Muscle of back (tissue), 11 donors: Measurements from ENCODE around the gene RAVER1. TPM values are rescaled to one million over a fixed set of nuclear protein-coding genes. Genes with fewer than 3 reads are reported as not detected.
"Not testable (repeated sequence)": the region's sequence is repeated elsewhere in the genome, so short reads cannot be mapped to it uniquely, and the experiment has no call there.

ENCODE experiments used
- DNase-seq, 3 donors: peaks; one replicate each; pipeline versions ENCODE4 v3.0.0 to v3.0.0-alpha.2; 2013
- polyA plus RNA-seq, 10 donors: library from polyadenylated mRNA; unstranded; fragments of 120-200 nt; gene quantifications; one replicate each; pipeline ENCODE4 v1.2.1, GENCODE V29; 2013; ENCODE audit not compliant: insufficient read length in 10 of 10

Gene RAVER1
- polyA plus RNA-seq, 10 donors: 9.4 to 21.1 (median 15.0) TPM

DNA sequence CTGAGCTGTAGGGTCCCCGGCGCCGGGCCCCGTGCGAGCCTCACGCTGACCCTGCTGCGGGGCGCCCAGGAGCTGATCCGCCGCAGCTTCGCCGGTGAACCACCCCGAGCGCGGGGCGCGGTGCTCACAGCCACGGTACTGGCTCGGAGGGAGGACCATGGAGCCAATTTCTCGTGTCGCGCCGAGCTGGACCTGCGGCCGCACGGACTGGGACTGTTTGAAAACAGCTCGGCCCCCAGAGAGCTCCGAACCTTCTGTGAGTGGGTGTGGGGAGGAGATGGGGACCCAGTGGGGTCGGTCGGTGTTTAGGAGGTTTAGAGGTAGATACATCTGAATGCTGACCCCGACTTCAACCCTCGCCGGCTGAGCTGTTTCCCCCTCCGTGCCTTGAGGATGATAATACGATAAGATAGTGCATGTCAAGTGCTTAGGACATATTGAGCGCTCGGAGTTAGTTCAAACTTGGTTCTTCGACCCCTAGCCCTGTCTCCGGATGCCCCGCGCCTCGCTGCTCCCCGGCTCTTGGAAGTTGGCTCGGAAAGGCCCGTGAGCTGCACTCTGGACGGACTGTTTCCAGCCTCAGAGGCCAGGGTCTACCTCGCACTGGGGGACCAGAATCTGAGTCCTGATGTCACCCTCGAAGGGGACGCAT is 41.6 kb downstream of the RAVER1 start:
- peak in 1 of 3 donors; percentile 37 for DNase-seq

DNA sequence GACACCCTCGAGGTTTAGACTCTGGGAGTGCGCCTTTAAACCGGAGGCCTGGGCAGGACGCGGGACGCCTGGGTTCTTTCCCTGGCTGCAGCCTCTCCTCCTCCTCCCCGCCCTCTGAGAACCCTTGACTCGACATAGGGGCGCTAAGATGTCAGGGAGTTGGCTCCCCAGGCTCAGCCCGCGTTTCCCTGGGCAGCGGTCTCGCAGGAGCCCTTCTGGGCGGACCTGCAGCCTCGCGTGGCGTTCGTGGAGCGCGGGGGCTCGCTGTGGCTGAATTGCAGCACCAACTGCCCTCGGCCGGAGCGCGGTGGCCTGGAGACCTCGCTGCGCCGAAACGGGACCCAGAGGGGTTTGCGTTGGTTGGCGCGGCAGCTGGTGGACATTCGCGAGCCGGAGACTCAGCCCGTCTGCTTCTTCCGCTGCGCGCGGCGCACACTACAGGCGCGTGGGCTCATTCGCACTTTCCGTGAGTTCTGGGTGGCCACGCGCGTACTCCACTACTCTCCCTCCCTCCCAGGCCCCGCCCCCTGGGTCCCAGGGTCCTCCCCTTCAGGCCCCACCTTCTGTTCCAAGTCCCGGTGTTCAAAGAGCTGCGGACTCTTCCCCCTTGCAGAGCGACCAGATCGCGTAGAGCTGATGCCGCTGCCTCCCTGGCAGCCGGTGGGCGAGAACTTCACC is 42.3 kb downstream of the RAVER1 start:
- peak in 1 of 3 donors; percentile 62 for DNase-seq

- DNase-seq: peak in 1 of 3 donors; percentile 38
Observed at GRCh38 chr19:10290357-10290875, 42.9 kb downstream of the RAVER1 start.

GRCh38 chr19:10289836-10290356 is 43.4 kb downstream of the RAVER1 start, which contains the start of gene ICAM5:
Gene ICAM5, plus strand, starts transcription at chr19:10289952. Its CDS starts 92 bp downstream, at chr19:10290044.
- DNase-seq: no peak

DNA sequence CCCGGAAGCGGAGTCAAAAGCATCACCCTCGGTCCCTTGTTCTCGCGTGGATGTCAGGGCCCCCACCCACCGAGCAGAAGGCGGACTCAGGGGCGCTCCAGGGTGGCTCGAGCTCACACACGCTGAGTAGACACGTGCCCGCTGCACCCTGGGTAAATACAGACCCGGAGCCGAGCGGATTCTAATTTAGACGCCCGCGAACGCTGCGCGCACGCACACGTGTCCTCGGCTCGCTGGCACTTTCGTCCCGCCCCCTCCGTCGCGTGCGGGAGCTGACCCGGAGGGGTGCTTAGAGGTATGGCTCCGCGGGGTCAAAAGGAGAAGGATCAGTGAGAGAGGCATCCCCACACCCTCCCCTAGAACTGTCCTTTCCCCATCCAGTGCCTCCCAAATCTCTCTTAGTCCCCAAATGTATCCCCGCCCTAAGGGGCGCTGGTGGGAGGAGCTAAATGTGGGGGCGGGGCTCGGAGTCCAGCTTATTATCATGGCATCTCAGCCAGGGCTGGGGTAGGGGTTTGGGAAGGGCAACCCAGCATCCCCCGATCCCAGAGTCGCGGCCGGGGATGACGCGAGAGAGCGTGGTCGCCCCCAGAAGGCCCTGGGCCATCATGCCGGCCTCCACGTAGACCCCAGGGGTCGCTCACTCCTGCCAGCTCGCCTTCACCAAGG is 44.0 kb downstream of the RAVER1 start:
- DNase-seq: peak in 1 of 3 donors; percentile 39

- DNase-seq: peak in 1 of 3 donors; percentile 57
Observed at GRCh38 chr19:10288662-10289166, 44.6 kb downstream of the RAVER1 start.

DNA sequence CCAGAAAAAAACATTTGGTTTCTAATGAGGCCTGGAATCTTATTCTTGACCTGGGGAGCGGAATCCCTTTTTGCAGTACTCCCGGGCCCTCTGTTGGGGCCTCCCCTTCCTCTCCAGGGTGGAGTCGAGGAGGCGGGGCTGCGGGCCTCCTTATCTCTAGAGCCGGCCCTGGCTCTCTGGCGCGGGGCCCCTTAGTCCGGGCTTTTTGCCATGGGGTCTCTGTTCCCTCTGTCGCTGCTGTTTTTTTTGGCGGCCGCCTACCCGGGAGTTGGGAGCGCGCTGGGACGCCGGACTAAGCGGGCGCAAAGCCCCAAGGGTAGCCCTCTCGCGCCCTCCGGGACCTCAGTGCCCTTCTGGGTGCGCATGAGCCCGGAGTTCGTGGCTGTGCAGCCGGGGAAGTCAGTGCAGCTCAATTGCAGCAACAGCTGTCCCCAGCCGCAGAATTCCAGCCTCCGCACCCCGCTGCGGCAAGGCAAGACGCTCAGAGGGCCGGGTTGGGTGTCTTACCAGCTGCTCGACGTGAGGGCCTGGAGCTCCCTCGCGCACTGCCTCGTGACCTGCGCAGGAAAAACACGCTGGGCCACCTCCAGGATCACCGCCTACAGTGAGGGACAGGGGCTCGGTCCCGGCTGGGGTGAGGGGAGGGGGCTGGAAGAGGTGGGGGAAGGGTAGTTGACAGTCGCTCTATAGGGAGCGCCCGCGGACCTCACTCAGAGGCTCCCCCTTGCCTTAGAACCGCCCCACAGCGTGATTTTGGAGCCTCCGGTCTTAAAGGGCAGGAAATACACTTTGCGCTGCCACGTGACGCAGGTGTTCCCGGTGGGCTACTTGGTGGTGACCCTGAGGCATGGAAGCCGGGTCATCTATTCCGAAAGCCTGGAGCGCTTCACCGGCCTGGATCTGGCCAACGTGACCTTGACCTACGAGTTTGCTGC is 46.3 kb downstream of the RAVER1 start, which contains the start of gene ICAM4:
TSS of gene ICAM4 (plus strand) at position 153 of the 935 bp plus-strand sequence. CDS start at position 211, 58 bp downstream.
- DNase-seq: peak in 1 of 3 donors; percentile 65

DNA sequence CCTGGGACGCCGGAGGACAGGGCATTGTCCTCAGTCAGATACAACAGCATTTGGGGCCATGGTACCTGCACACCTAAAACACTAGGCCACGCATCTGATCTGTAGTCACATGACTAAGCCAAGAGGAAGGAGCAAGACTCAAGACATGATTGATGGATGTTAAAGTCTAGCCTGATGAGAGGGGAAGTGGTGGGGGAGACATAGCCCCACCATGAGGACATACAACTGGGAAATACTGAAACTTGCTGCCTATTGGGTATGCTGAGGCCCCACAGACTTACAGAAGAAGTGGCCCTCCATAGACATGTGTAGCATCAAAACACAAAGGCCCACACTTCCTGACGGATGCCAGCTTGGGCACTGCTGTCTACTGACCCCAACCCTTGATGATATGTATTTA is 47.9 kb downstream of the RAVER1 start:
- no peak for DNase-seq

GRCh38 chr19:10284960-10285278 is 48.4 kb downstream of the RAVER1 start:
- DNase-seq: no peak

DNA sequence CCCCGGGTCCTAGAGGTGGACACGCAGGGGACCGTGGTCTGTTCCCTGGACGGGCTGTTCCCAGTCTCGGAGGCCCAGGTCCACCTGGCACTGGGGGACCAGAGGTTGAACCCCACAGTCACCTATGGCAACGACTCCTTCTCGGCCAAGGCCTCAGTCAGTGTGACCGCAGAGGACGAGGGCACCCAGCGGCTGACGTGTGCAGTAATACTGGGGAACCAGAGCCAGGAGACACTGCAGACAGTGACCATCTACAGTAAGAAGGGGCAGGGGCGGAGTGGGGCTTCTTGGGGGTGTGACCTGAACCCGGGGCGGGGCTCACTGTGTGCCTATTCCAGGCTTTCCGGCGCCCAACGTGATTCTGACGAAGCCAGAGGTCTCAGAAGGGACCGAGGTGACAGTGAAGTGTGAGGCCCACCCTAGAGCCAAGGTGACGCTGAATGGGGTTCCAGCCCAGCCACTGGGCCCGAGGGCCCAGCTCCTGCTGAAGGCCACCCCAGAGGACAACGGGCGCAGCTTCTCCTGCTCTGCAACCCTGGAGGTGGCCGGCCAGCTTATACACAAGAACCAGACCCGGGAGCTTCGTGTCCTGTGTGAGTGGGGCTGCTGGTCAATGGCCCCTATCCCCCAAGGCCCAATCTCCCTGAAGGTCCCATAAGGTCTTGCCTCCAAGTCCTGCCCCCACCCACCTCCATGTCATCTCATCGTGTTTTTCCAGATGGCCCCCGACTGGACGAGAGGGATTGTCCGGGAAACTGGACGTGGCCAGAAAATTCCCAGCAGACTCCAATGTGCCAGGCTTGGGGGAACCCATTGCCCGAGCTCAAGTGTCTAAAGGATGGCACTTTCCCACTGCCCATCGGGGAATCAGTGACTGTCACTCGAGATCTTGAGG is 49.0 kb downstream of the RAVER1 start:
- no peak for DNase-seq

- no peak for DNase-seq
Observed at GRCh38 chr19:10283301-10284064, 49.8 kb downstream of the RAVER1 start.

GRCh38 chr19:10282043-10282442 is 51.3 kb downstream of the RAVER1 start:
- not testable (repeated sequence) for DNase-seq

- no peak for DNase-seq
Observed at GRCh38 chr19:10279737-10280442, 53.4 kb downstream of the RAVER1 start.

- no peak for DNase-seq
Observed at GRCh38 chr19:10278935-10279334, 54.4 kb downstream of the RAVER1 start.

GRCh38 chr19:10277795-10278589 is 55.3 kb downstream of the RAVER1 start:
- no peak for DNase-seq

GRCh38 chr19:10274589-10274988 is 58.7 kb downstream of the RAVER1 start:
- DNase-seq: no peak

GRCh38 chr19:10271543-10272086 is 61.7 kb downstream of the RAVER1 start:
- peak in 1 of 3 donors; percentile 38 for DNase-seq
